ENCODE data around the gene OTC.

- TF ChIP-seq CTCF (IDR thresholded peaks at IDR 0.05; ENCODE audit: insufficient read depth, low read length) (no peak), POLR2AphosphoS5 (IDR thresholded peaks at IDR 0.05; ENCODE audit: low read depth) (no peak), REST (IDR thresholded peaks at IDR 0.05; ENCODE audit: insufficient replicate concordance, low read depth) (no peak), GABPA (IDR thresholded peaks at IDR 0.05; ENCODE audit: low read depth) (no peak)
These were observed 26.7 kb downstream of the OTC start for GRCh38 chrX:38379088-38379487.

All from HL-60 (cell line).